HepG2 (cell line): Measurements from ENCODE around the gene NDUFAF8. TPM values are rescaled to one million over a fixed set of nuclear protein-coding genes. Genes with fewer than 3 reads are reported as not detected.
A peak's percentile ranks its signal among the peaks of the same experiment; 100 is the strongest.

Experiments used
- AKAP8 ChIP-seq: sonication (generic); formaldehyde crosslinking; IDR thresholded peaks from 2 replicates; pipeline ENCODE4 v1.5.1; 2020; ENCODE audit warnings: mild to moderate bottlenecking, missing genetic modification reagents
- ATF7-NPFF ChIP-seq: sonication (generic); formaldehyde crosslinking; IDR thresholded peaks from 2 replicates; pipeline ENCODE4 v1.8.1; 2023; ENCODE audit warnings: mild to moderate bottlenecking, low read depth, missing genetic modification reagents, moderate library complexity
- DPF2 ChIP-seq: sonication (generic); formaldehyde crosslinking; IDR thresholded peaks from 2 replicates; pipeline ENCODE4 v1.4.0; 2020; ENCODE audit warnings: mild to moderate bottlenecking, low read depth, missing genetic modification reagents, borderline replicate concordance
- GABPB1 ChIP-seq: IDR thresholded peaks from 2 replicates; pipeline ENCODE4 v1.6.1; 2016; ENCODE audit warnings: mild to moderate bottlenecking, missing genetic modification reagents, moderate library complexity, missing compliant biosample characterization
- HNRNPL ChIP-seq: fragments of 200-400 bp; formaldehyde crosslinking; IDR thresholded peaks from 2 replicates; pipeline ENCODE4 v1.6.1; 2017; ENCODE audit warnings: mild to moderate bottlenecking, low read depth, low read length
- HOMEZ ChIP-seq: IDR thresholded peaks from 2 replicates; pipeline ENCODE4 v1.6.1; 2016; ENCODE audit warnings: low read depth
- NFKB2 ChIP-seq: sonication (generic); formaldehyde crosslinking; IDR thresholded peaks from 2 replicates; pipeline ENCODE4 v1.4.0; 2020; ENCODE audit warnings: missing genetic modification reagents, borderline replicate concordance
- PHF8 ChIP-seq: sonication (generic); formaldehyde crosslinking; IDR thresholded peaks from 2 replicates; pipeline ENCODE4 v1.5.0; 2020; ENCODE audit warnings: missing genetic modification reagents
- POGK ChIP-seq: sonication (generic); formaldehyde crosslinking; conservative IDR thresholded peaks from 2 replicates; pipeline ENCODE4 v1.8.0; 2022; ENCODE audit warnings: mild to moderate bottlenecking, moderate library complexity, missing genetic modification reagents
- RBM22 ChIP-seq: fragments of 200-400 bp; formaldehyde crosslinking; optimal IDR thresholded peaks from 2 replicates; pipeline ENCODE3; 2017; ENCODE audit warnings: mild to moderate bottlenecking, low read length, moderate library complexity
- RFXAP ChIP-seq: sonication (generic); formaldehyde crosslinking; IDR thresholded peaks from 2 replicates; pipeline ENCODE4 v1.4.0; 2020; ENCODE audit warnings: missing genetic modification reagents, borderline replicate concordance
- SSRP1 ChIP-seq: IDR thresholded peaks from 2 replicates; pipeline ENCODE4 v1.6.1; 2016; ENCODE audit warnings: control low read depth
- YEATS2 ChIP-seq: sonication (generic); formaldehyde crosslinking; IDR thresholded peaks from 2 replicates; pipeline ENCODE4 v1.4.0; 2020; ENCODE audit warnings: missing genetic modification reagents, borderline replicate concordance
- ZBTB3 ChIP-seq: sonication (generic); formaldehyde crosslinking; IDR thresholded peaks from 2 replicates; pipeline ENCODE4 v1.4.0; 2020; ENCODE audit warnings: low read depth, mild to moderate bottlenecking, moderate library complexity, missing genetic modification reagents, borderline replicate concordance
- ZFP91 ChIP-seq: sonication (generic); formaldehyde crosslinking; IDR thresholded peaks from 2 replicates; pipeline ENCODE4 v1.9.0; 2022; ENCODE audit warnings: missing genetic modification reagents, mild to moderate bottlenecking, borderline replicate concordance
- ZMYM2 ChIP-seq: sonication (generic); formaldehyde crosslinking; IDR thresholded peaks from 2 replicates; pipeline ENCODE4 v1.8.0; 2022; ENCODE audit warnings: mild to moderate bottlenecking, missing genetic modification reagents
- ZNF124 ChIP-seq: sonication (generic); formaldehyde crosslinking; IDR thresholded peaks from 2 replicates; pipeline ENCODE4 v1.4.0; 2020; ENCODE audit warnings: missing genetic modification reagents
- ZNF292 ChIP-seq: sonication (generic); formaldehyde crosslinking; IDR thresholded peaks from 2 replicates; pipeline ENCODE4 v1.8.1; 2022; ENCODE audit warnings: mild to moderate bottlenecking, low read depth, missing genetic modification reagents, borderline replicate concordance
- ZNF550 ChIP-seq: sonication (generic); formaldehyde crosslinking; IDR thresholded peaks from 2 replicates; pipeline ENCODE4 v1.4.0; 2020; ENCODE audit warnings: mild to moderate bottlenecking, missing genetic modification reagents, borderline replicate concordance
- ZNF556 ChIP-seq: sonication (generic); formaldehyde crosslinking; IDR thresholded peaks from 2 replicates; pipeline ENCODE4 v1.4.0; 2020; ENCODE audit warnings: mild to moderate bottlenecking, missing genetic modification reagents, borderline replicate concordance
- ZNF724P ChIP-seq: sonication (generic); formaldehyde crosslinking; IDR thresholded peaks from 2 replicates; pipeline ENCODE4 v1.8.0; 2022; ENCODE audit warnings: missing genetic modification reagents, borderline replicate concordance
- ZNF773 ChIP-seq: sonication (generic); formaldehyde crosslinking; IDR thresholded peaks from 2 replicates; pipeline ENCODE4 v1.4.0; 2020; ENCODE audit warnings: missing genetic modification reagents, borderline replicate concordance
- polyA plus RNA-seq, 8 experiments: library from polyadenylated mRNA; depleted of rRNA in 3 of 8; stranded (reverse) in 7 of 8; unstranded in 1 of 8; fragments of >200 nt; fragmentation: Illumina TruSeq in 4 of 8; extraction: Trizol in 4 of 8; gene quantifications; 2 replicates each; pipeline versions ENCODE4 v1.2.1 to v1.2.3, GENCODE V29; 2011 to 2016; ENCODE audit warnings: low read depth in 4 of 8, missing spikeins in 1 of 8, mixed read lengths in 1 of 8; ENCODE audit not compliant: insufficient read depth in 1 of 8
- total RNA-seq, 5 experiments: library from RNA; depleted of rRNA; stranded (reverse); fragments of >200 nt; fragmentation: Illumina TruSeq; extraction: Trizol; gene quantifications; 2 replicates each; pipeline ENCODE4 v1.2.3, GENCODE V29; 2016; ENCODE audit warnings: low read depth in 1 of 5

NDUFAF8 gene
- total and polyA plus RNA-seq, 2 of the 13 experiments (the other 11 are each of a cell fraction or from before 2014, with no cell fraction given): 75.6 to 233 TPM

GRCh38 chr17:81244358-81245023, 5.4 kb downstream of the NDUFAF8 start (continued):
- TF ChIP-seq ZNF556 (CRISPR knock-in tag): 0 out of 2 replicates have a peak, but pooled peaks have one; percentile 50
- TF ChIP-seq AKAP8 (CRISPR knock-in tag): 0 out of 2 replicates have a peak, but pooled peaks have one; percentile 35
- 0 out of 2 replicates have a peak, but pooled peaks have one; percentile 28 for TF ChIP-seq DPF2 (CRISPR knock-in tag)
- no peak for TF ChIP-seq HNRNPL
- TF ChIP-seq YEATS2 (CRISPR knock-in tag): 0 out of 2 replicates have a peak, but pooled peaks have one; percentile 4
- TF ChIP-seq ZFP91: peak; percentile 20; the same call in 1 of the 2 replicates
- TF ChIP-seq ZNF773 (CRISPR knock-in tag): 0 out of 2 replicates have a peak, but pooled peaks have one; percentile 30
- peak; percentile 85 for TF ChIP-seq ATF7-NPFF (CRISPR knock-in tag)
- TF ChIP-seq RFXAP (CRISPR knock-in tag): 0 out of 2 replicates have a peak, but pooled peaks have one; percentile 51
- no peak for TF ChIP-seq ZNF124 (CRISPR knock-in tag)
- TF ChIP-seq POGK (CRISPR knock-in tag): peak; percentile 56; the same call in 1 of the 2 replicates
- TF ChIP-seq ZMYM2: no peak
- TF ChIP-seq ZNF292 (CRISPR knock-in tag): peak; percentile 21; the same call in 1 of the 2 replicates
- TF ChIP-seq PHF8 (CRISPR knock-in tag): peak; percentile 33
- TF ChIP-seq SSRP1 (CRISPR knock-in tag): peak; percentile 96
- TF ChIP-seq HOMEZ (CRISPR knock-in tag): no peak
- TF ChIP-seq ZNF550 (CRISPR knock-in tag): 0 out of 2 replicates have a peak, but pooled peaks have one; percentile 13
- 0 out of 2 replicates have a peak, but pooled peaks have one; percentile 37 for TF ChIP-seq ZNF724P (CRISPR knock-in tag)
- 0 out of 2 replicates have a peak, but pooled peaks have one; percentile 21 for TF ChIP-seq ZBTB3 (CRISPR knock-in tag)
- TF ChIP-seq RBM22: no peak
- peak; percentile 34; the same call in 1 of the 2 replicates for TF ChIP-seq GABPB1 (CRISPR knock-in tag)
- TF ChIP-seq NFKB2 (CRISPR knock-in tag): peak; percentile 67; the same call in 1 of the 2 replicates
